Parathyroid adenoma (tissue), 2 donors: Measurements from ENCODE around the gene SRBD1.

Experiments
- H2AFZ ChIP-seq: fragments of 300-600 bp; sonication (generic); one replicate; pipeline ENCODE4 v1.7.0; 2017; ENCODE audit warnings: antibody characterized with exemption, mild to moderate bottlenecking
- H3K27ac ChIP-seq: fragments of 300-600 bp; sonication (generic); one replicate; pipeline ENCODE4 v1.7.0; 2017
- H3K27me3 ChIP-seq: fragments of 300-600 bp; sonication (generic); one replicate; pipeline ENCODE4 v1.7.0; 2017; ENCODE audit warnings: low read length; ENCODE audit not compliant: control insufficient read depth, insufficient read depth
- H3K36me3 ChIP-seq: fragments of 300-600 bp; sonication (generic); one replicate; pipeline ENCODE4 v1.7.0; 2017; ENCODE audit warnings: low read length; ENCODE audit not compliant: control insufficient read depth, insufficient read depth
- H3K4me1 ChIP-seq: fragments of 300-600 bp; sonication (generic); one replicate; pipeline ENCODE4 v1.7.0; 2017; ENCODE audit warnings: control low read depth
- H3K4me2 ChIP-seq: fragments of 300-600 bp; sonication (generic); one replicate; pipeline ENCODE4 v1.7.0; 2017; ENCODE audit warnings: low read length
- H3K4me3 ChIP-seq: fragments of 300-600 bp; sonication (generic); one replicate; pipeline ENCODE4 v1.7.0; 2017; ENCODE audit warnings: low read depth, low read length
- H3K79me2 ChIP-seq: fragments of 300-600 bp; sonication (generic); one replicate; pipeline ENCODE4 v1.7.0; 2017; ENCODE audit warnings: control low read depth
- H3K9ac ChIP-seq: fragments of 300-600 bp; sonication (generic); one replicate; pipeline ENCODE4 v1.7.0; 2017; ENCODE audit warnings: mild to moderate bottlenecking
- H3K9me3 ChIP-seq: fragments of 300-600 bp; sonication (generic); one replicate; pipeline ENCODE4 v1.7.0; 2017; ENCODE audit warnings: low read length; ENCODE audit not compliant: control insufficient read depth
- CTCF ChIP-seq: fragments of 300-600 bp; sonication (generic); IDR thresholded peaks from one replicate; pipeline ENCODE4 v1.7.0; 2017; ENCODE audit warnings: antibody characterized with exemption, mild to moderate bottlenecking
- donor health status: primary hyperparathyroidism.

SRBD1 gene

GRCh38 chr2:45494275-45494977 is 116.6 kb downstream of the SRBD1 start:
- no peak overlapping the region for H3K9ac ChIP-seq
- H3K4me3 ChIP-seq = no peak overlapping the region
- no peak overlapping the region for H3K4me2 ChIP-seq
- H3K27ac ChIP-seq = no peak overlapping the region
- H3K9me3 ChIP-seq = no peaks in the 10 kb centered on the region
- peaks cover 5% of the 10 kb centered on the region for H3K4me1 ChIP-seq
- no peaks in the 10 kb centered on the region for H3K36me3 ChIP-seq
- H3K79me2 ChIP-seq = no peaks in the 10 kb centered on the region
- no peak overlapping the region for H2AFZ ChIP-seq
- H3K27me3 ChIP-seq = no peaks in the 10 kb centered on the region
- peak; percentile 83 for TF ChIP-seq CTCF

DNA sequence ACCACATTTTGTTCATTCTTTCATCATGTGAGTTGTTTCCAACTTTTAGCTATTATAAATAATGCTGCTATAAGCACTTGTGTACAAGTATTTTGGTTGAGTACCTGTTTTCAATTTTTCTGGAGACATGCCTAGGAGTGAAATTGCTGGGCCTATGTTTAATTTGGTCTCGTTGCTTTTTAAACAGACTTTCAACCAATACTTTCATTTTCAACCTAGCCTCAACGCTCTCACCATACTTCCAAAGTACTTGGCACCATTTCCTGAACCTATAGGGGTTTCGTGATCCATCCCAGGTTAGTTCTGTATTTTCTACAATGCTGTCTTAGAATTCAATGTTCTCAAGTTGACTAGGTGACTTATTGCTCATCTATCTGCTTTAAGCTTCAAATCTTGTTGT is 126.1 kb downstream of the SRBD1 start:
- Histone ChIP-seq H3K4me1 (no peaks in the 10 kb centered on the region), H3K27me3 (no peaks in the 10 kb centered on the region), H3K79me2 (no peaks in the 10 kb centered on the region), H3K4me2 (no peak overlapping the region), H3K36me3 (no peaks in the 10 kb centered on the region), H3K9ac (no peak overlapping the region), H3K27ac (no peak overlapping the region), H3K9me3 (no peaks in the 10 kb centered on the region), H3K4me3 (no peak overlapping the region), H2AFZ (no peak overlapping the region)
- TF ChIP-seq CTCF = no peak

- Histone ChIP-seq H3K9me3 (no peaks in the 10 kb centered on the region), H3K4me3 (no peak overlapping the region), H3K36me3 (no peaks in the 10 kb centered on the region), H3K9ac (no peak overlapping the region), H3K4me2 (no peak overlapping the region), H3K27me3 (no peaks in the 10 kb centered on the region), H2AFZ (no peak overlapping the region), H3K79me2 (no peaks in the 10 kb centered on the region), H3K27ac (no peak overlapping the region), H3K4me1 (no peaks in the 10 kb centered on the region)
- no peak for TF ChIP-seq CTCF
Measured at GRCh38 chr2:45483997-45484396, 127.1 kb downstream of the SRBD1 start.

- no peak overlapping the region for H3K9ac ChIP-seq
- no peak for TF ChIP-seq CTCF
- H3K4me3 ChIP-seq = no peak overlapping the region
- no peak overlapping the region for H3K4me2 ChIP-seq
- H3K27ac ChIP-seq = no peak overlapping the region
- no peaks in the 10 kb centered on the region for H3K27me3 ChIP-seq
- H3K79me2 ChIP-seq = no peaks in the 10 kb centered on the region
- H2AFZ ChIP-seq = no peak overlapping the region
- no peaks in the 10 kb centered on the region for H3K4me1 ChIP-seq
- H3K9me3 ChIP-seq = no peaks in the 10 kb centered on the region
- H3K36me3 ChIP-seq = no peaks in the 10 kb centered on the region
Measured at GRCh38 chr2:45477546-45477945, 133.5 kb downstream of the SRBD1 start.

DNA sequence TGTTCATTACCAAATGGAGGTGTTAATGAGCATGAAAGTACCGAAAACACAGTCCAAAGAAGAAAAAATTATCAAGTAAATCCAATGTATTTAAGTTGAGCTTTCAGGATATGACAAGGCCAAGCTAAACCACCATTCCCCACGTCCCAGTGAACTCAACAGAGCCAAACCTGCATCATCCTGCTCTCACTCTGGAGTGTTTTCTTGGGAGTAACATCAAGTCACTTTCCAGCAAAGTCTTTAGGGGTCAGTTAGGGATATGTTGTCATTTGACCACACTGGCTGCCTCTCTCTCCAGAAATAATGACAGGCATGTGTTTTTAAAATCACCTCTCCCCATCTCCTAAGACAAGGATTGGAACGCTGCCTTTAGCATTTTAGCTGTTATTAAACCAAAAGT is 140.5 kb downstream of the SRBD1 start:
- H3K27ac ChIP-seq = peak overlapping the region; percentile 45
- no peak overlapping the region for H2AFZ ChIP-seq
- H3K4me3 ChIP-seq = no peak overlapping the region
- peaks cover 17% of the 10 kb centered on the region for H3K4me1 ChIP-seq
- no peak overlapping the region for H3K4me2 ChIP-seq
- no peaks in the 10 kb centered on the region for H3K79me2 ChIP-seq
- H3K27me3 ChIP-seq = no peaks in the 10 kb centered on the region
- TF ChIP-seq CTCF = no peak
- no peaks in the 10 kb centered on the region for H3K36me3 ChIP-seq
- no peaks in the 10 kb centered on the region for H3K9me3 ChIP-seq
- H3K9ac ChIP-seq = no peak overlapping the region
